Endothelial cell (in vitro differentiated cells): ENCODE measurements around the gene PGM2L1. TPM values are rescaled to one million over a fixed set of nuclear protein-coding genes. Genes with fewer than 3 reads are reported as not detected.

Source experiments
- DNase-seq: peaks from one replicate; pipeline ENCODE4 v3.0.0; 2021; ENCODE audit warnings: low spot score
- H3K27ac Mint-ChIP-seq: one replicate; pipeline ENCODE4 v1.8.0; 2021; ENCODE audit warnings: mixed read lengths, inconsistent platforms; ENCODE audit not compliant: unreplicated experiment
- H3K27me3 Mint-ChIP-seq: one replicate; pipeline ENCODE4 v1.8.0; 2021; ENCODE audit warnings: mild to moderate bottlenecking, moderate library complexity, mixed read lengths, inconsistent platforms; ENCODE audit not compliant: unreplicated experiment
- H3K36me3 Mint-ChIP-seq: one replicate; pipeline ENCODE4 v1.8.0; 2021; ENCODE audit warnings: mild to moderate bottlenecking, low read depth, mixed read lengths, inconsistent platforms; ENCODE audit not compliant: unreplicated experiment
- H3K4me1 Mint-ChIP-seq: one replicate; pipeline ENCODE4 v1.8.0; 2021; ENCODE audit warnings: mild to moderate bottlenecking, mixed read lengths, inconsistent platforms; ENCODE audit not compliant: unreplicated experiment
- H3K4me3 Mint-ChIP-seq: one replicate; pipeline ENCODE4 v1.8.0; 2021; ENCODE audit warnings: mild to moderate bottlenecking, mixed read lengths, inconsistent platforms; ENCODE audit not compliant: unreplicated experiment
- H3K9me3 Mint-ChIP-seq: one replicate; pipeline ENCODE4 v1.8.0; 2021; ENCODE audit warnings: mixed read lengths, inconsistent platforms; ENCODE audit not compliant: unreplicated experiment
- total RNA-seq: library from RNA; stranded (reverse); fragmentation: NEBNext Ultra II Directional; extraction: Animal tissue kit (Norgen Biotek cat#: 25700); gene quantifications from one replicate; pipeline ENCODE4 v1.2.1, GENCODE V29; 2021; ENCODE audit not compliant: unreplicated experiment
- TF ChIP-seq, protein P1 (sequence below): fragments of 200-600 bp; sonication (generic); IDR thresholded peaks from one replicate; pipeline ENCODE4 v1.5.0; 2021; ENCODE audit warnings: antibody characterized with exemption; ENCODE audit not compliant: unreplicated experiment

Gene PGM2L1
- total RNA-seq, 1 donor from 2014 or later, result 51.3 TPM

DNA sequence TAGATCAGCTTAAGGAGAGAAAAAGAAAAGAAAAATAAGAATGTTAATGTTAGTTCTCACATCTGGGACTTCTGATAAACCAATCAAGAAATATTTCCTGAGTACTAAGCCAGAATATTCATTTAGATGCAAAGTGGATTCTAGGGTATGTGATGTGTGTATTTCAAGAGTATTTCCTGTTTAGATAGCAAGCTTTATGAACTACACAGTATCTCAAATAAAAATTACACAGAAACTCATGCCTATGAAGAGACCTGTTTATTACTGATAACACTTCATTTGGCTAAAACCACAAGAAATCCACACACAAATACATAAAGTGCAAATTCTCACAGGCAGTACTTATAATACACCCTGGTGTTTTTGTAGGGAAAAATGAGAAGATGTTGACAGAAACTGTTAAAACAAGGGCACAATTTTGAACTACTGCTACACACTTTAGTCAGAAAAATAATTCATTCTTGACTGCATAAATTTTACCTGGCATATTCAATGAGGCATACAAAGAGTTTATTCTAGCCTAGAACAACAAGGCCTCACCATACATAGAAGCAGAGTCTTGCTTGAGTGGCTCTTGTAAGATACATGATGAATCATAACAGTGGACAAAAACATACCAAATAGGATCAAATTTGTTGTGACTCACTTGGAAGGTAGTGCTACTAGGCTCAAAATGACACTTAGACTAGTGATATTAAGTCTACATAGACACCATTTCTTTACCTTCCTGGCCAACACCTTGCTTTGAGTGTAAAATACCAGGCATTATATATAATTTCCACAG, 68.0 kb downstream of the PGM2L1 start:
- Mint-ChIP-seq H3K4me3 (no peak overlapping the region), H3K4me1 (peaks cover 18% of the 10 kb centered on the region), H3K36me3 (peaks cover 14% of the 10 kb centered on the region), H3K9me3 (no peaks in the 10 kb centered on the region), H3K27me3 (no peaks in the 10 kb centered on the region), H3K27ac (no peak overlapping the region)
- DNase-seq, result no peak
- TF ChIP-seq, protein P1, sequence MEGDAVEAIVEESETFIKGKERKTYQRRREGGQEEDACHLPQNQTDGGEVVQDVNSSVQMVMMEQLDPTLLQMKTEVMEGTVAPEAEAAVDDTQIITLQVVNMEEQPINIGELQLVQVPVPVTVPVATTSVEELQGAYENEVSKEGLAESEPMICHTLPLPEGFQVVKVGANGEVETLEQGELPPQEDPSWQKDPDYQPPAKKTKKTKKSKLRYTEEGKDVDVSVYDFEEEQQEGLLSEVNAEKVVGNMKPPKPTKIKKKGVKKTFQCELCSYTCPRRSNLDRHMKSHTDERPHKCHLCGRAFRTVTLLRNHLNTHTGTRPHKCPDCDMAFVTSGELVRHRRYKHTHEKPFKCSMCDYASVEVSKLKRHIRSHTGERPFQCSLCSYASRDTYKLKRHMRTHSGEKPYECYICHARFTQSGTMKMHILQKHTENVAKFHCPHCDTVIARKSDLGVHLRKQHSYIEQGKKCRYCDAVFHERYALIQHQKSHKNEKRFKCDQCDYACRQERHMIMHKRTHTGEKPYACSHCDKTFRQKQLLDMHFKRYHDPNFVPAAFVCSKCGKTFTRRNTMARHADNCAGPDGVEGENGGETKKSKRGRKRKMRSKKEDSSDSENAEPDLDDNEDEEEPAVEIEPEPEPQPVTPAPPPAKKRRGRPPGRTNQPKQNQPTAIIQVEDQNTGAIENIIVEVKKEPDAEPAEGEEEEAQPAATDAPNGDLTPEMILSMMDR, result no peak

- Mint-ChIP-seq H3K36me3 (peaks cover 14% of the 10 kb centered on the region), H3K4me1 (peaks cover 18% of the 10 kb centered on the region), H3K9me3 (no peaks in the 10 kb centered on the region), H3K27ac (peak overlapping the region; percentile 57), H3K27me3 (no peaks in the 10 kb centered on the region), H3K4me3 (no peak overlapping the region)
- DNase-seq, result no peak
- TF ChIP-seq, protein P1, result no peak
These were observed 71.2 kb downstream of the PGM2L1 start for GRCh38 chr11:74327076-74327475.

- Mint-ChIP-seq H3K36me3 (peaks cover 14% of the 10 kb centered on the region), H3K9me3 (no peaks in the 10 kb centered on the region), H3K4me1 (peaks cover 18% of the 10 kb centered on the region), H3K4me3 (no peak overlapping the region), H3K27ac (peak overlapping the region; percentile 57), H3K27me3 (no peaks in the 10 kb centered on the region)
- DNase-seq, result no peak
- TF ChIP-seq, protein P1, result no peak
These were observed 71.6 kb downstream of the PGM2L1 start for GRCh38 chr11:74326665-74327064.

DNA sequence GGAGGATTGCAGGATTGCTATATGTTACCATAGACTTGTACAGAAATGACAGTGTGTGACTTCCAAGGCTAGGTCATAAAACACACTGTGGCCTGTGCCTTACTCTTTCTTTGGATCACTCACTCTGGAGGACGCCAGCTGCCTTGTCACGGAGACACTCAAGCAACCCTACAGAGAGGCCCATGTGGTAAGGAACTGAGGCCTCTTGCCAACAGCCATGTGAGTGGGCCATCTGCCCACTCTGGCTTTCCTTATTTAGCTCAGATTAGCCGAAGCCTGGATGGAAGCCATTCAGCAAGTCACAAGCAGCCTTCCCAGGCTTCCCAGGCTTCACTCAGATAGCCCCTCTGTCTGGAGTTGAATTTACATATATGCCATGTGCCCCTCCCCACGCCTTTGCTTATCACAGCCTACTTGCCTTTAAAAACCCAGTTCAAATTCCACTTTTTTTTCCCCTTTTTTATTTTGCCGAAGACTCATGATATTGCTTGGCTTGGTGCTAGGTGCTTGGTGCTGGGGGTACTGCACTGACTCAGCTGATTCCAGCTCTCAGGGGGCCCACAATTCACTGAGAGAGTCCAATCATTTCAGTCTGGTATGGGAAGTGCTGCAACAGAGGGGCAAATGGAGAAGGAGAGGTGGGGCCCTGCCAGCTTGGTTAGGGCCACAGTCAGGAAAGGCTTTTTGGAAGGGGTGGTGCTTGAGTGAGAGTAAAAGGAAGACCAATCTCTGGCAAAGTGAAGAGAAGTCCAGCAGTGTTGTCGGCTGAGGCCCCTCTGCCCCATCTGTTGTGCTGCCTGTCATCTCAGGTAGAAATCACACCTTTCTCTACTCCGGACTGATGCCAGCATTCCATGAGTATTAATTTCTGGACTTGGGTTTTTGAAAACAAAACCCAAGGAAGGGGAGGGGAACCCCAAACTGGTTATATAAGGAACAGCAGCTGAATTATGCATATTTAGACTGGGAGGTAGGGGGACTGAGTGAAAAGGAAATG, 72.3 kb downstream of the PGM2L1 start:
- Mint-ChIP-seq H3K36me3 (peaks cover 14% of the 10 kb centered on the region), H3K27ac (no peak overlapping the region), H3K9me3 (no peaks in the 10 kb centered on the region), H3K4me1 (peaks cover 18% of the 10 kb centered on the region), H3K27me3 (no peaks in the 10 kb centered on the region), H3K4me3 (no peak overlapping the region)
- TF ChIP-seq, protein P1, result no peak
- no peak for DNase-seq
